Measurements from ENCODE around the gene TFEB.

- TF ChIP-seq RAD21 (IDR thresholded peaks at IDR 0.05; ENCODE audit: insufficient read depth, low read depth, low read length) (no peak), POLR2A (IDR thresholded peaks at IDR 0.05; ENCODE audit: low read depth, low read length) (no peak), E2F8 (IDR thresholded peaks at IDR 0.05; ENCODE audit: low read depth, partially characterized antibody) (no peak), RFX5 (IDR thresholded peaks at IDR 0.05; ENCODE audit: low read depth, low read length) (no peak)
- TF ChIP-seq, protein P1, sequence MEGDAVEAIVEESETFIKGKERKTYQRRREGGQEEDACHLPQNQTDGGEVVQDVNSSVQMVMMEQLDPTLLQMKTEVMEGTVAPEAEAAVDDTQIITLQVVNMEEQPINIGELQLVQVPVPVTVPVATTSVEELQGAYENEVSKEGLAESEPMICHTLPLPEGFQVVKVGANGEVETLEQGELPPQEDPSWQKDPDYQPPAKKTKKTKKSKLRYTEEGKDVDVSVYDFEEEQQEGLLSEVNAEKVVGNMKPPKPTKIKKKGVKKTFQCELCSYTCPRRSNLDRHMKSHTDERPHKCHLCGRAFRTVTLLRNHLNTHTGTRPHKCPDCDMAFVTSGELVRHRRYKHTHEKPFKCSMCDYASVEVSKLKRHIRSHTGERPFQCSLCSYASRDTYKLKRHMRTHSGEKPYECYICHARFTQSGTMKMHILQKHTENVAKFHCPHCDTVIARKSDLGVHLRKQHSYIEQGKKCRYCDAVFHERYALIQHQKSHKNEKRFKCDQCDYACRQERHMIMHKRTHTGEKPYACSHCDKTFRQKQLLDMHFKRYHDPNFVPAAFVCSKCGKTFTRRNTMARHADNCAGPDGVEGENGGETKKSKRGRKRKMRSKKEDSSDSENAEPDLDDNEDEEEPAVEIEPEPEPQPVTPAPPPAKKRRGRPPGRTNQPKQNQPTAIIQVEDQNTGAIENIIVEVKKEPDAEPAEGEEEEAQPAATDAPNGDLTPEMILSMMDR (IDR thresholded peaks at IDR 0.05 in 2 of 3, conservative IDR thresholded peaks at IDR 0.05 in 1 of 3; ENCODE audit: control insufficient read depth in 2 of 3, extremely low read depth in 1 of 3, insufficient read depth in 1 of 3, low read depth in 3 of 3, low read length in 3 of 3), result no peak
- TF ChIP-seq, protein P2, sequence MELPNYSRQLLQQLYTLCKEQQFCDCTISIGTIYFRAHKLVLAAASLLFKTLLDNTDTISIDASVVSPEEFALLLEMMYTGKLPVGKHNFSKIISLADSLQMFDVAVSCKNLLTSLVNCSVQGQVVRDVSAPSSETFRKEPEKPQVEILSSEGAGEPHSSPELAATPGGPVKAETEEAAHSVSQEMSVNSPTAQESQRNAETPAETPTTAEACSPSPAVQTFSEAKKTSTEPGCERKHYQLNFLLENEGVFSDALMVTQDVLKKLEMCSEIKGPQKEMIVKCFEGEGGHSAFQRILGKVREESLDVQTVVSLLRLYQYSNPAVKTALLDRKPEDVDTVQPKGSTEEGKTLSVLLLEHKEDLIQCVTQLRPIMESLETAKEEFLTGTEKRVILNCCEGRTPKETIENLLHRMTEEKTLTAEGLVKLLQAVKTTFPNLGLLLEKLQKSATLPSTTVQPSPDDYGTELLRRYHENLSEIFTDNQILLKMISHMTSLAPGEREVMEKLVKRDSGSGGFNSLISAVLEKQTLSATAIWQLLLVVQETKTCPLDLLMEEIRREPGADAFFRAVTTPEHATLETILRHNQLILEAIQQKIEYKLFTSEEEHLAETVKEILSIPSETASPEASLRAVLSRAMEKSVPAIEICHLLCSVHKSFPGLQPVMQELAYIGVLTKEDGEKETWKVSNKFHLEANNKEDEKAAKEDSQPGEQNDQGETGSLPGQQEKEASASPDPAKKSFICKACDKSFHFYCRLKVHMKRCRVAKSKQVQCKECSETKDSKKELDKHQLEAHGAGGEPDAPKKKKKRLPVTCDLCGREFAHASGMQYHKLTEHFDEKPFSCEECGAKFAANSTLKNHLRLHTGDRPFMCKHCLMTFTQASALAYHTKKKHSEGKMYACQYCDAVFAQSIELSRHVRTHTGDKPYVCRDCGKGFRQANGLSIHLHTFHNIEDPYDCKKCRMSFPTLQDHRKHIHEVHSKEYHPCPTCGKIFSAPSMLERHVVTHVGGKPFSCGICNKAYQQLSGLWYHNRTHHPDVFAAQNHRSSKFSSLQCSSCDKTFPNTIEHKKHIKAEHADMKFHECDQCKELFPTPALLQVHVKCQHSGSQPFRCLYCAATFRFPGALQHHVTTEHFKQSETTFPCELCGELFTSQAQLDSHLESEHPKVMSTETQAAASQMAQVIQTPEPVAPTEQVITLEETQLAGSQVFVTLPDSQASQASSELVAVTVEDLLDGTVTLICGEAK (IDR thresholded peaks at IDR 0.05; ENCODE audit: borderline replicate concordance), result no peak
Observed at GRCh38 chr6:41653691-41654090, 81.7 kb downstream of the TFEB start.

Measured in GM12878 (cell line).